ENCODE results near the gene ANO2. TPM values are rescaled to one million over a fixed set of nuclear protein-coding genes. Genes with fewer than 3 reads are reported as not detected.

The ANO2 gene
- polyA plus RNA-seq, 3 donors: 4.0 to 5.6 (median 4.1) TPM

DNA sequence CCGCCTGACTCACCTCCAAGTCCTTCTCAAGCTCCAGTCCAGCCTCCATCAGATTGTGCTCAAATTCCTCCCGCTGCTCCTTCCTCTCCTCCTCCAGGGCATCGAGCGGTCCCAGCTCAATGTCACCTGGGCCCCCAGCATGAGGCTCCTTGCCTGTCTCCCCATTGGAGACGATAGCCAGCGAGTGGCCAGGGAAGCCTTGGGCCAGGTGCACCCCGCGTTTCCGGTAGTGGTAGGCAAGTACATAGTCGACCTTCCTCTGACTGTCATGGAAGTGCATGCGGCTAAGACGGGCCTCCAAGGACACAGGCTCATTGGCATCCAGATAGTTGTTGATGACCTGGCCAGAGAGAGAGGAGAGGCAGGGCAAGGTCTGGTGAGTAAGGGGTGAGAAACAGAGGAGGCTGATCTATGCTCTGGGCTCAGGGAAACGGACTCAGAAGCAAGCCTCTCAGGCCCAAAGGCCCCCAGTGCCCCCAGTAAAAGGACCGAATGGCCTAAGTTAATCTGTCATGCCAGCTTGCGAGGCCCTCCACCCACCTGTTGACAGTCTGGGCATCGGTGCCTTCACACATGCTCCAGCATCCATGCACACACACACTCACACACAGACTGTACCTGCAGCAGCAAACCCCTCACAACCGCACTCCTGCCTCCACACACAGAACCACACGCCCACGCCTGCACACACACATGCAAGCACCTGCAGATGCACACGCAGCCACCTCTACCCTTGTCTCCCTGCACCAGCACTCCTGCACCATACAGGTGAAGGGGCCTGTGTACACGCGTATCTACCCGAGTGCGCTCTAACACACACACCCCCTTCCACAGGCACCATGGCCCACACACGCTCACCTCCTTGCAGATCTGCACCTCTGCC, 23.8 kb downstream of the ANO2 start:
- DNase-seq (ENCODE audit: low read depth in 3 of 3, low spot score in 2 of 3): no peak

DNA sequence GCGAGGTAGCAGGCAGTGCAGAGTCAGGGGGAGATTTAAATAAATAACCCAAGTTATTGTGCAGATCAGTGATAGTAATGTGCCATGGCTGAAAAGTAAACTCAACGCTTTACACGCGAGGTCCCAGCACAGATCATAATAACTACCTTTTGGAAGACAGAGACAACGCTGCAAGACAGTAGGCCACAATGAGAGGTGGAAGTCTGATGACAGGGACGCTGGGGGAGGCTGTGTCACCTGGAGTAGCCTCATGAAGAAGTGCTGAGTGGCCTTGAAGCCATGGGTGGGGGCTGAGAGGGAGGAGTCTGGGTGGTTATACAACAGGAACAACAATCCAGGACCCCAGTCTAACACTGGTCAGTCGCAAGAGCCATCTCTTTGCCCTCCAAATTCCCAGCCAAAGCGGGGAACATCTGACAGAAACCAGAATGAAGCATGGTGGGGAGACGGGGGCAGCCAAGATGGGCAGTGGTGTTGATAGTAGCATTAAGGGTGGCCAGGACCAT, 28.2 kb downstream of the ANO2 start:
- DNase-seq (ENCODE audit: low read depth in 3 of 3, low spot score in 2 of 3): no peak

DNA sequence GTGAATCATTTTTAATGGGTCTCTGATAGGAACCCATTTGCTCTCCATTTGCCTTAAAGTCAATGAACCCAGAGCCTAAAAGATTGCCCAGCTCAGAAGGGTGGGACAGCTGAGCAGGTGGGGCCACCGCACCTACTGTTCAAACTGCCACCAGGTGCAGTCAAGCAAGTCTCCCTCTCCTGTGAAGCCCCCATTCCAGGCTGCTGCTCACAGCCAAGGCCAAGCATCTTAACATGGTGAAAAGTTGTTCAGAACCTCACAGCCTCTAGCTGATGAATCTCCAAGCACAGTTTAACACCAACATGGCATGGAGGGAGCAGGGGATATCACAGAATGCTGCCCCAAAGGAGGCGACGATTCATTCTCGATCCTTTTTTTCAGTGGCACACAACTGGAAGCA, 29.5 kb downstream of the ANO2 start:
- no peak for DNase-seq (ENCODE audit: low read depth in 3 of 3, low spot score in 2 of 3)

DNA sequence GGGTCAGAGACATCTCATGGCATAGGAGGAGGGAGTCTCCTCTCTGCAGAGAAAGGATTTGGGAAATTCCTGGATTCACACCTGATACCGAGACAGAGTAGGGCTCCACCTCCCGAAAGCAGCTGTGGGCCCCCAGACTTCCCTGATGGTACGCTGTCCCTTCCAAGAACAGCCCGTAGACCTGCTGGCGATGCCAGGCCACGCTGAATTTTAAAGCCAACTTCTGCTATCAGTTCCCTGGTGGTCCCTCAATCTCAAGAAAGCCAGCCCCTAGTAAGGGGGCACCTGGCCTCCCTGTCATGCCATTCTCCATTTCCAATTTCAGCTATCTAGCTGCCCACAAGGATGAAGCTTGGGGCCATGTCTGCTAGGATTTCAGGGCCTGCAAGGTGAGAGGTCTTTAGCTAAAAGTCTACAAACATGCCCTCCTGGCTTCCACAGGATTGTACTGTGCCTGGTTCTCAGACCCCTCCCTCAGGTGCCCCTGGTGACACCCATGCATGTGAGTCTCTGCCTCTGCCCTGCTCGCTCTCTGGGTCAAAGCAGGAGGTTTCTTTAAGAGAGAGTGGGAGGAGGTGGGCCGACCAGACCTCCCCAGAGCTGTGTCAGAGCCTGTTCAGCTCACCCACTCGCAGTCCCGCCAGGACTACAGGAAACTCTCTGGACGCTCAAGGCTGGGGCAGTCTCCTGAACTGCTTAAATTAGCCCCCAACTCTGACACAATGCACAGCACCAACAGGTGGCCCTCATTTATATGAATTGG, 30.5 kb downstream of the ANO2 start:
- DNase-seq (ENCODE audit: low read depth in 3 of 3, low spot score in 2 of 3): no peak

DNA sequence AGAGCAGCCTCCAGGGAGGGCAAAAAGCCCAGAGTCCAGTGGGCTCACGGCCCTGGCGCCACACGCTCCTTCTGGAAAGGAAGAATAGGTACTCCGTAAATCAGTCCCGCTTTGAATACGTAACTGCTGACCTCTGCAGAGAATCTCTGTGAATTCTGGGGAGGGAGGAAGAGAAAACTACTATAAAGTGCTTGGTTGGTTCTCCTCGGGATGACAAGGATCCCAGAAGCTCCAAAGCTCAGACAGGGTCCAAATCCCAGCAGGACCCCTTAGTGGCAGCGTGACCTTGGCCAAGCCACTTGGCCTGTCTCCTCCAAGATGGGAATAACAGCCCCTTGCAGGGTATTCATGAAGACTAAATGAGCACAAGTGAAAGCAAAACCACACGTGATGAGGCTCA, 31.7 kb downstream of the ANO2 start:
- no peak for DNase-seq (ENCODE audit: low read depth in 3 of 3, low spot score in 2 of 3)

DNA sequence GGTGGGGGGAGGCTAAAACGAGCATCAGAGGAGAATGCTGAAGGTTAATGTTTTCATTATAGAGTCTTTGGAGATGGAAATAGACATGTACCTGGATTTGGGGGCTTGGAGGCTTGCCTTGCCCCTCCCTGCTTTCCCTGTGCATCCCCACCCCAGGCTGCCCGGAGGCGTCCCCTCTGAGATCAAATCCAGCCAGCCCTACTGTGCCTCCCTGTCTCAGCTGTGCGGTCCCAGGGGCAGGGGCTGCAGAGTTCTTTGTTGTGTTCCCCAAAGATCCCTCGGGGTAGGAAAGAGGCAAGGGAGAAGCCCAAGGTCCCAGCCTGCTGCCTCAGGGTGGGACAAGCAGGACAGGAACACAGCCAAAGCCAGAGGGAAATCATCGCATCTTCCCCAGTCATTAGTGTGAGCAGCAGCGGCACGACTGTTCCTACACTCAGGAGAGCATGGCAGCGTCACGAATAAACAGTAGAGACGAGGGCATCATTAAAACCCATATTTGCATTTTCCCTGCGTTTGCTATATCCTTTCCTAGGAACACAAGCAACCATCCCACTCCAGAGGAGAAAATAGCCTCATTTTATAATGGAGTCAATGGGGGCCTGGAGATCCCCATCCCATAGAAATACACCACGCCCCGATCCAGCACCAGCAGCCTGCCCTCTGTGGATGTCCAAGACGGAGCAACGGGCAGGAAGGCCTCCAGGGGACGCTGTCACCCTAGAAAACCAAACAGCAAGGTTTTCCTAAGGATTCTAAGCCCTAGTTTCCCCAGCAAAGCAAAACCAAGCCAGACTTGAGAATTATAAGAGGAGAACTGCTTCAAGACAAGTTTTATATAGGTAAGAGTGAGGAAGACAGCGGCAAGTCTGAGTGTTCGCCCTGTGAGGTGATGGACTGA, 32.4 kb downstream of the ANO2 start:
- DNase-seq (ENCODE audit: low read depth in 3 of 3, low spot score in 2 of 3): no peak

DNA sequence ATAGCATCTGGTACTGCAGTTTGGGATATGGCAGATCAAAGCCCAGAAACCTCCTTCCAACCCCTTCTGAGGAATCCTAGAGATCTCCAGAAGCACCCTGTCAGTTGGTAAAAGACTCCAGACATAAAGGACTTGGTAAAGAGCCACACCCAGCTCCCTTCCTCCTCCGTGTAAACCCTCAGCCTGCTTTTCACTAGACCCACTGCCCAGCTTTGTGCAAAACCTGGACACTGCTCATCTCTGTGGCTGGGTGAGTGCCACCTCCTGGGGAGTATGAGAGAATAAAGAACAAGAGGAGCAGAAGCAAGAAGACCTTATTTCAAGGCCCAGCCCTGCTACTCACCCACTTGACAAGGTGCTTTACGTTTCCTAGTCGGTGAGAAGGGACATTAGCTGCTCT, 33.0 kb downstream of the ANO2 start:
- no peak for DNase-seq (ENCODE audit: low read depth in 3 of 3, low spot score in 2 of 3)

DNA sequence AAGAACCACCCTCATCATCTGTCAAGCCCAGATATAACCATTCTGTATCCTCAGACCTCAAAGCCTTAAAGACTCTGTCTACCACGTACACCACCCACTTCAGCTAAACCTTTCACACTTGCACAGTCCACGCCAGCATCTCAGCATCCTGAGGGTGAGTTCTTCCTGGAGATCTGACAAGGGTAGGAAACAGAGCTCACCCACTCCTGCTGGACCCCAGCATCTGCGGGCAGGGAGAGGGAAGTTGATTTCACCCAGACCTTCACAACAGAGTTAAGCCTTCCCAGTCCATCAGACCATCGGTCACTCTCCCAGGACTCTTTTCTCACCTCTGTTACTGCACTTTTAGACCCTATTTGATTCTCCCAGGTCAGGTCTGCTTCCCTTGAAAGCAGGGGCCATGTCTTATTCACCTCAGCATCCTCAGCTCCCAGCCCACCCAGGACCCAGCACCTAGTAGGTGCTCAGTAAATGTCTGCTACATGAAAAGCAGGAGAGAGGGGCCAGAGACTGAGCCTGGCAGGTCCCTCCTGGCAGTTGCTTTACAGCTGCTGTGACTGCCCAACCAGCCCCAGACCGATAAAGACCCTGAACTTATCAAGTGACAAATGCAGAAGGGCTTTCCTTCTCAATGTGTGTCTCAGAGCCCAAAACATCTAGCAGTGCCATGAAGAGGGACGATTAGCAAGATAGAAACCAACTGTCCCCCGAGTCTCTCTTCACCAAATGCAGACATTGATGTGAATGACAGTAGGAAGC, 34.1 kb downstream of the ANO2 start:
- no peak for DNase-seq (ENCODE audit: low read depth in 3 of 3, low spot score in 2 of 3)

DNA sequence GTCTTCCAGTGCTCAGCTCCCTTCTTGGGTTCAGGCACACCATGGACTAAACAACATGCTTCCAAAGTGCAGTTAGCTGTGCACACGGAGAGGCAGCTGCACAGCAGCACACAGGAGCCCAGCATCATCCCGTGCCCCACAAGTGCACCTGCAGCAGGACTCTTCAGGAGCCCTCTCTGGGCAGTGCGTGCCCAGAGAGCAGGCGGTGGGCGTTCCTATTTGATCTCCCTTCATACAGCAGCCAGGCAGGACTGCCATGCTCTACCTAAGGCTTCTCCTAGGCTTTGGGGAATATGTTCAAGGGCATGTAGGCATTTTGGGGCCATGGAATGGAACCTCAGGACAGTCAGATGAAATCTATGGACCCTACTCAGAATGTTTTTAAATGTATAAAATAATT, 35.5 kb downstream of the ANO2 start:
- DNase-seq (ENCODE audit: low read depth in 3 of 3, low spot score in 2 of 3): no peak

DNA sequence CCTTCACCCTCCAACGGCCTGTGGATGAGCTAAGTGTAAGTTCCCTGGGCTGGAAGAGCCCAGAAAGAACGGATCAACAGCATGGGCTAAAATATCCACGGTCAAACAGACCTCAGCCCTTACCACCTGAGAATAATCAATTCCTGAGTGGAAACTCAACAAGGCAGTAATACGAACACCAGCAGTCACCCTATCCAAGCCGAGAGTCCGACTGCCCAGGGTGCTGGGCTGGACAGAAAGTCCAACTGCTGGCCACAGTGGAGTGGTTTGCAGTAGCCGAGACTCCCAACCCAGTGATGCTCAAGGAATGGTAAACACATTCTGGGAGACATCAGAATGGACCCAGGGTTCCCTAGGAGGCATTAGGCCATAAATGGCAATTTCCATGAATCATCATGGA, 36.8 kb downstream of the ANO2 start:
- DNase-seq (ENCODE audit: low read depth in 3 of 3, low spot score in 2 of 3): no peak

DNA sequence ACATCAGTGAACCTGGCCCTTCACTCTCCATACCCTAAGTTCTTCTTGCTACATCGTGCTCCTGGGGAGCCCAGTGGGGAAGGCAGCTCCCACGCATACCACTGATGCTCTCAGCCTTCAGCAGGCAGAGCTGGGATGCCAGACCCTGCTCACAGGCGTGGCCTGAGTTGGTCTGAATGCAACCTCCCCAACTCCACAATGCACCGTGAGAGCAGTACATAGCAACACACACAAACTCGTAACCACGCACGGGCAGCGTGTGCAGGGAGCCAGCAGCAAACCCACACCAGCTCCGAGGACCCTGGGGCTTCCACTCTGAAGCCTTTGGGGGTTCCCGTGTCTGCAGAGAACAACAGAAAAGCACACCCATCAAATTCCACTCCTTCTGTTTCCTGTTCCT, 37.3 kb downstream of the ANO2 start:
- peak in 2 of 3 donors; percentile 21 to 32 for DNase-seq (ENCODE audit: low read depth in 3 of 3, low spot score in 2 of 3)

DNA sequence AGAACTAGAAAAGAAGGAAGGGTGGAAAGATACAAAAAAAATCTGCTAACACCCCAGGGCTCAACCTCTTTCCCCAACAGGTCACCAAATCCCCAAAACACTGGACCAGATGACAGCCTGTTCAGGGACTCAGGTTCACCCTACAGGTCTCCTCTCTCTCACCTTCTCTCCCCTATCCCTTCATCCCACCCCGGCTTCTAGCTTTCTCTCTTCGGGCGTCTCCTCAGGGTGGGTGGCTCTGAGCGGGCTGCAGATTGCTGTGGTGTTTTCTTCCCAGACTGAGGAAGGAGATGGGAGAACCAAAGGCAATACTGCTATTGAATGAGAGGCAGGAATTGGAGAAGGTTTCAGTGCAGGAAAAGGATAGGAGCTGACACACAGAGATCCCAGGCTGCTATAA, 39.3 kb downstream of the ANO2 start:
- DNase-seq (ENCODE audit: low read depth in 3 of 3, low spot score in 2 of 3): no peak

DNA sequence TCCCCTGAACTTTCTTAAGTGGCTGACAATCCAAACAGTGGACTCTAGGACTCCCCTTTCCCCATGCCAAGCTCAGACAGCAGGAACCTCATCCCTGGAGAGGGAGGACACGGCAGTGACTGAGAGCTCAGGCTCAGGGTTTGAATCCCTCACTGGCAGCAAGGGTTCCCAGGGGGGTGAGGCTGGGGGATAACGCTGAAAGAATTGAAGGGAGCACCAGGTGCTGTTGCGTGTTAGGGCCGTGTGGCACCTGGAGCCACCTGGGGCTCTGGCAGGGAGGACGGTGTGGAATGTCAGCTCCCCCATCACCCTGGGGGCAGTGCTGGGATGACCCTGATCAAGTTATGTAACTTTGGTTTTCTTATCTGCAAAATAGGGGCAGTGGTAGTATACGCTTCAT, 40.1 kb downstream of the ANO2 start:
- no peak for DNase-seq (ENCODE audit: low read depth in 3 of 3, low spot score in 2 of 3)

DNA sequence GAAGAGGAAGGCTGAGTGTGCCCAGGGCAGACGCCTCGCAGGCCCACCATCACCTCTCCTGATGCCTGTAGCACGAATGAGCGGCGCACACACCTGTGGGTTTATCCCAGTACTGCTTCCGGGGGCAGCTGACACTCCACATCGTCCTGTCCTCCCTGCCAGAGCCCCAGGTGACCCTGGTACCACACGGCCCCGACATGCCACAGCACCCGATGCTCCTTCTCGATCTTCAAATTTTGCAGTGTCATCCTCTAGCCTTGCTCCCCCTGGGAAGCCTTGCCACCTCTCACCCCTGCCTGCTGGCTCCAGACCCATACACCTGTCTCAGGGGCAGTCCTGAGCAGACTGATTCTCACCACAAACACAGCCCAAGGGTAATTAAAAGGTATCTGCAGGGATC, 40.6 kb downstream of the ANO2 start:
- no peak for DNase-seq (ENCODE audit: low read depth in 3 of 3, low spot score in 2 of 3)

DNA sequence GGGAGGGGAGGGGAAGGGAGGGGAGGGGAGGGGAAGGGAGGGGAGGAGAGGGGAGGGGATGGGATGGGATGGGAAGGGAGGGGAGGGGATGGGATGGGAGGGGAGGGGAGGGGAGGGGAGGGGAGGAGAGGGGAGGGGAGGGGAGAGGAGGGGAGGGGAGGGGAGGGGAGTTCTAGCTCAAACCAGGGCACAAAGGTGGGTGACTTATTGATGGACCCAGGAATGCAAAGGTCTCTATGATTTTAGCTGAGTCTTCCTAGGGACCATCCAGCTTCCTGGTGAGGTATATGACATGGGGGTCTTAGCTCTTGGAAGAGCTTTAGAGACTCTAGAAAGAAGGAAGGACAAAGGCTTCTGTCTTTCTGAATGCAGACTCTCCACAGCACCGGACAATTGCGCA, 42.3 kb downstream of the ANO2 start:
- no peak for DNase-seq (ENCODE audit: low read depth in 3 of 3, low spot score in 2 of 3)

DNA sequence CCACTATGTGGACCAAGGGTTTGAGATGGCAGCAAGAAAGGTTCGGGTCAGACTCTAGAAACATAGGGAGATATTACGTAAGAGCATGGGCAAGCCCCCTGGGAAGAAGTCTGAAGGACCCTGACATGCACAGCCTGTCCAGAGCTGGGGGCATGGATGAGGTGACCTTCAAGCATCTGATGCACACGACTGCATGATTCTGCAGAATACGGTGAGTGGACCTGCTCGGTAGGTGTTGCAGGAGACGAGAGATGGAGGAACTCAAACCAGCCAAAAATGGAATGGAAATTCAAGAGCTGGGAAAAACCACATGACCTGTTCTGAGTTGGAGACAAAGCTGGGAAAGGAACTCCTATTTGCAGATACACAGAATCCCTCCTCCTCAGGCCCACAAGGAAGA, 43.6 kb downstream of the ANO2 start:
- DNase-seq (ENCODE audit: low read depth in 3 of 3, low spot score in 2 of 3): no peak

DNA sequence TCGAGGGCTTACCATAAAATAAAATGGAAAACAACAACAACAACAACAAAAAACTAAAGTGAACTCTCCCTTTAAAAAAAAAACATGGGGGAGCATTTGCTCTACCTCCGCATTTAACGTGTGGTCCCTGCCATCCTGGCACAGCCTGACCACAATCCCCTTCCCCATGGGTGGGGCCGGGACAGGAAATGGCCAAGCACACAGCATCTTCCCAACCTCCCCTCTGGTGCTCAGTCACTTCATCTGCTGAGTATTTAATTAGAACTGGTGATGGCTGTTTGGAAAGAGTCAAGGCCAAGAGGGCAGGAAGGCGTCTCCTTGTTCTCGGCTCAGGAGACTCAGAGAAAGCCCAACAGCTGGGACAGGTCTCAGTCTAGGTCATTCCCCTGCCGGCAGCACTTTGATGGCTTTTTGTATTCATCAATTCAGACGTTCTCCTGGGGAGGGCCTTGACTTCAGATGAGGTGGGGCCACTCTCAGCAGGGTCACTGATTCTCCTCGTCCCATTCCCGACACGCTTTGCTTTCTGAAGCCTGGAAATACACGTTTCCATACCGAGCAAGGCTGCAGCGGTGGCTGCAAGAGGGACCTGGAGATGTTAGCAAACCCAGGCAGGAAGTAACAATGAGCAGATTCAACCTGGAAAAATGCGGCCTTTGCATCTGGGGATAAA, 44.4 kb downstream of the ANO2 start:
- DNase-seq (ENCODE audit: low read depth in 3 of 3, low spot score in 2 of 3): no peak

DNA sequence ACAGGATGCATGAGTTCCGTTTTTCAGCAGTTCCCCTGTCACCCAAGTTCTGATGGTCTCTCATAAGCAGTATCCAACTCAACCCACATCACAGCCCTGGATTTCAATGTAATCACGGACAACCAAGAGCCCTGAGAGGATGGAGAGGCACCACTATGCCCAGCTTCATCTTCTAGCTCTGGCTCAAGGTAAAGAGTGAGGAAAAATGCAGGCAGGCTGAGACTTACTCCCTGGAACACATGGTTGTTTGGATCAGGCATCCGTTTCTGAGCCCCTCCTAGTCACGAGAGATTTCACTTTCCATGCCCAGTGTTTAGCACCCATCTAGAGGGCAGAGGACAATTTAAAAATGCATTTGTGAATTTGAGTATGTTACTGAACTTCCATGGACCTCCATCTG, 45.0 kb downstream of the ANO2 start:
- no peak for DNase-seq (ENCODE audit: low read depth in 3 of 3, low spot score in 2 of 3)

DNA sequence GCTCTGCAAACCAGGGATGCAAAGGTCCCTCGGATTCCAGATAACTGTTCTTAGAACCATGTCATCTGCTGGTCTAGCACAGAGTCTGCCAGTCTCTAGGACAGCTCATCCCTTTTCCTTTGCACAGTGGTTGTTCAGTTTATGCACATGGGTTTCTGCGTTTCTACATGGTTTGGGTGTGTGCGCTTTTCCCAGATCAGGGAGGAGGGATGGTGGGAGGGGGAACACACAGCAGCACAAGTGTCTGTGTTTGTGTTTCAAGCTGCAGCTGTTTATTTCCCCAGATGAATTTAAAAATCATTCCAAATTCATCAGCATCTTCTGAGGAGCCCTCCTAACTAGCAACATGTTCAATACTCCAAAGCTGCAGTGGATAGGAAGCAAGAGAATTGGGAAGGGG, 45.4 kb downstream of the ANO2 start:
- no peak for DNase-seq (ENCODE audit: low read depth in 3 of 3, low spot score in 2 of 3)

DNA sequence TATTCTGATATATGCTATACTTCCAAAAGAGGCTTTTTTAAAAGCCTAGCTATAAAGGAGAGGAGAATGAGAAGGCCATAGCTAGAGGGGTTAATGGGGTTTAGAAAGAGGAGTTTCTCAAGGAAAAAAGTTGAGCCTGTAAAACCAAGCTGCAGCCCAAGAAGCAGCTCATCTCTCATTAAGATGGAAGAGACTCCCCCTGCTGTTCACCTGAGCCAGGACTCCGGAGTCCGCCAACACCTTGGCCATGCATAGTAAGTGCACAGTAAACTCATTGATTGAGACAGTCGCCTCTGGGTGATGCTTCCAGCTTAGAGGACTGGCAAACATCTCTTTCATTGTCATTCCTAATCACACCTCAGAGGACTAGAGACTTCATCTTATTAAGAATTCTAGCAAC, 46.2 kb downstream of the ANO2 start:
- no peak for DNase-seq (ENCODE audit: low read depth in 3 of 3, low spot score in 2 of 3)
